Spleen (tissue), 11 donors: ENCODE measurements around the gene PADI6. TPM values are rescaled to one million over a fixed set of nuclear protein-coding genes. Genes with fewer than 3 reads are reported as not detected.

Source experiments
- DNase-seq: peaks from one replicate; pipeline ENCODE4 v3.0.0-alpha.2; 2020
- H3K27ac ChIP-seq, 8 donors: fragments of 200-600 bp; sonication (generic) in 7 of 8; 1 replicate in 4 of 8; 2 replicates in 4 of 8; pipeline versions ENCODE4 v1.5.0 to v1.8.0; 2016 to 2021; ENCODE audit warnings: inconsistent platforms in 4 of 8, mild to moderate bottlenecking in 4 of 8, moderate library complexity in 1 of 8
- H3K27me3 ChIP-seq, 7 donors: fragments of 200-600 bp; sonication (generic) in 6 of 7; replicated peaks in 1 of 7; 1 replicate in 4 of 7; 2 replicates in 3 of 7; pipeline versions ENCODE4 v1.5.0 to v1.8.0; 2016 to 2021; ENCODE audit warnings: inconsistent platforms in 3 of 7, mild to moderate bottlenecking in 1 of 7
- H3K36me3 ChIP-seq, 6 donors: fragments of 200-600 bp; sonication (generic) in 5 of 6; 1 replicate in 4 of 6; 2 replicates in 2 of 6; pipeline versions ENCODE4 v1.5.0 to v1.8.0; 2016 to 2021; ENCODE audit warnings: inconsistent platforms in 2 of 6
- H3K4me1 ChIP-seq, 6 donors: fragments of 200-600 bp; sonication (generic) in 5 of 6; 1 replicate in 3 of 6; 2 replicates in 3 of 6; pipeline versions ENCODE4 v1.5.0 to v1.8.0; 2016 to 2021; ENCODE audit warnings: inconsistent platforms in 3 of 6
- H3K4me3 ChIP-seq, 8 donors: fragments of 200-600 bp; sonication (generic) in 7 of 8; 1 replicate in 4 of 8; 2 replicates in 4 of 8; pipeline versions ENCODE4 v1.5.0 to v1.8.0; 2016 to 2021; ENCODE audit warnings: inconsistent platforms in 4 of 8, mild to moderate bottlenecking in 4 of 8, moderate library complexity in 2 of 8
- H3K9me3 ChIP-seq, 8 donors: fragments of 200-600 bp; sonication (generic) in 7 of 8; 1 replicate in 4 of 8; 2 replicates in 4 of 8; pipeline versions ENCODE4 v1.5.0 to v1.8.0; 2016 to 2021; ENCODE audit warnings: inconsistent platforms in 4 of 8
- POLR2A ChIP-seq, 3 donors: fragments of 450-650 bp; IDR thresholded peaks; one replicate each; pipeline ENCODE4 v1.5.1; 2017; ENCODE audit warnings: antibody characterized with exemption in 3 of 3, mild to moderate bottlenecking in 1 of 3
- POLR2AphosphoS5 ChIP-seq, 3 donors: sonication (generic); formaldehyde crosslinking; IDR thresholded peaks; one replicate each; pipeline ENCODE4 v1.5.1; 2017; ENCODE audit warnings: antibody characterized with exemption in 3 of 3
- WGBS, 5 donors: extraction: QIAGEN DNeasy Blood & Tissue Kit in 3 of 5; methylation state at CpG; one replicate each; pipeline versions ENCODE4 v1.1.5 to v1.1.7; 2013 to 2018; 5-methylcytosine and 5-hydroxymethylcytosine counted together
- intact Hi-C: fragments of 100-400 bp; cut with DNase I; formaldehyde crosslinking; loops from one replicate; pipeline ENCODE4 v1.15.0; 2023; ENCODE audit warnings: low total_unique reads
- polyA plus RNA-seq, 3 donors: library from polyadenylated mRNA; stranded (reverse); fragments of 200-250 nt; gene quantifications; one replicate each; pipeline ENCODE4 v1.2.1, GENCODE V29; 2013
- total RNA-seq, 7 donors: library from RNA; depleted of rRNA in 3 of 7; stranded (reverse); fragments of >200 nt in 3 of 7; fragmentation: NEBNext Ultra II Directional in 4 of 7; extraction: Animal tissue kit (Norgen Biotek cat#: 25700) in 4 of 7; gene quantifications; one replicate each; pipeline versions ENCODE4 v1.1.0 to v1.2.1, GENCODE V29; 2016 to 2021
- TF ChIP-seq, protein P1 (sequence below), 11 experiments: fragments of 200-600 bp in 7 of 11; fragments of 450-650 bp in 4 of 11; sonication (generic) in 4 of 11; IDR thresholded peaks in 8 of 11; conservative IDR thresholded peaks in 3 of 11; 1 replicate in 7 of 11; 2 replicates in 4 of 11; pipeline versions ENCODE4 v1.4.0 to v1.8.0; 2016 to 2021; ENCODE audit warnings: antibody characterized with exemption in 11 of 11, inconsistent platforms in 4 of 11, mild to moderate bottlenecking in 1 of 11
- donor health status: healthy with polysubstance abuse.
- donor health status: DM: no; HTN: no; CAD: no; lungs with moderate emphysema.
- donor health status: DM: no; HTN: no; CAD: no.
- donor health status: Bipolar disorder and iron deficiency.
- donor health status: healthy.
- donor health status: DM: no; HTN: no; CAD: no.
- donor health status: DM: yes; HTN: yes; CAD: no.

The PADI6 gene
- total and polyA plus RNA-seq, 10 donors, result 0.14 TPM; not detected in 9

DNA sequence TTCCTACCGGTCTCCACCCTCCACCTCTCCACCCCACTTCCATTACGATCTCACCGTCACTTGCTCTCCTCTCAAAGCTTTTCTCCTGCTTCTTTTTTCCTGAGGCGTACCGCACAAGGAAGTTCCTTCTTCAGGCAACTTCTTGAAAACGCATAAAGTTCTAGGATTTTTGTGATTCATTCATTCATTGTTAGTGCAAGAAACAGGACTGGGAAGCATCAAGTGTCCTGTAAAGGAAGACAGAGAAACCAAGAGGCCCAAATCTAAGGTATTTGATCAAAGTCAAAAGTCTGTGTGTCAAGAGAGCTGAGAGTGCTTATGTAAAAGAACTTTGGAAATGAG lies 68.8 kb downstream of the PADI6 start:
- Histone ChIP-seq H3K9me3 (no peaks in the 10 kb centered on the region), H3K27me3 (no peaks in the 10 kb centered on the region), H3K4me3 (no peak overlapping the region), H3K27ac (no peak overlapping the region), H3K4me1 (peaks cover 13 to 43% (median 29%) of the 10 kb centered on the region in 6 donors), H3K36me3 (peaks cover 0 to 6% (median 0%) of the 10 kb centered on the region in 6 donors)
- TF ChIP-seq, protein P1, sequence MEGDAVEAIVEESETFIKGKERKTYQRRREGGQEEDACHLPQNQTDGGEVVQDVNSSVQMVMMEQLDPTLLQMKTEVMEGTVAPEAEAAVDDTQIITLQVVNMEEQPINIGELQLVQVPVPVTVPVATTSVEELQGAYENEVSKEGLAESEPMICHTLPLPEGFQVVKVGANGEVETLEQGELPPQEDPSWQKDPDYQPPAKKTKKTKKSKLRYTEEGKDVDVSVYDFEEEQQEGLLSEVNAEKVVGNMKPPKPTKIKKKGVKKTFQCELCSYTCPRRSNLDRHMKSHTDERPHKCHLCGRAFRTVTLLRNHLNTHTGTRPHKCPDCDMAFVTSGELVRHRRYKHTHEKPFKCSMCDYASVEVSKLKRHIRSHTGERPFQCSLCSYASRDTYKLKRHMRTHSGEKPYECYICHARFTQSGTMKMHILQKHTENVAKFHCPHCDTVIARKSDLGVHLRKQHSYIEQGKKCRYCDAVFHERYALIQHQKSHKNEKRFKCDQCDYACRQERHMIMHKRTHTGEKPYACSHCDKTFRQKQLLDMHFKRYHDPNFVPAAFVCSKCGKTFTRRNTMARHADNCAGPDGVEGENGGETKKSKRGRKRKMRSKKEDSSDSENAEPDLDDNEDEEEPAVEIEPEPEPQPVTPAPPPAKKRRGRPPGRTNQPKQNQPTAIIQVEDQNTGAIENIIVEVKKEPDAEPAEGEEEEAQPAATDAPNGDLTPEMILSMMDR (IDR thresholded peaks at IDR 0.05 in 8 of 11, conservative IDR thresholded peaks at IDR 0.05 in 3 of 11), result no peak
- no peak for TF ChIP-seq POLR2AphosphoS5 (IDR thresholded peaks at IDR 0.05)
- DNase-seq, result no peak
- 45 to 75% (median 68%) methylated on average over 6 of the region's 6 CpGs for WGBS, 5 donors
- intact Hi-C loops, result no loop called here

GRCh38 chr1:17441265-17441992 lies 69.4 kb downstream of the PADI6 start:
- 32 to 51% (median 43%) methylated on average over 10 of the region's 10 CpGs for WGBS, 5 donors
- intact Hi-C loops, result no loop called here

GRCh38 chr1:17441993-17442357 lies 70.0 kb downstream of the PADI6 start:
- no peak for DNase-seq
- Histone ChIP-seq H3K27me3 (no peaks in the 10 kb centered on the region), H3K4me1 (peaks cover under 1 to 32% (median 18%) of the 10 kb centered on the region in 6 donors), H3K27ac (no peak overlapping the region), H3K36me3 (no peaks in the 10 kb centered on the region), H3K9me3 (no peaks in the 10 kb centered on the region), H3K4me3 (no peak overlapping the region)
- 82 to 93% (median 89%) methylated on average over 4 of the region's 4 CpGs for WGBS, 5 donors
- TF ChIP-seq, protein P1 (IDR thresholded peaks at IDR 0.05 in 8 of 11, conservative IDR thresholded peaks at IDR 0.05 in 3 of 11), result no peak
- no peak for TF ChIP-seq POLR2A (IDR thresholded peaks at IDR 0.05)
- TF ChIP-seq POLR2AphosphoS5 (IDR thresholded peaks at IDR 0.05), result no peak
- intact Hi-C loops, result no loop called here

More at GRCh38 chr1:17441265-17441992, 69.4 kb downstream of the PADI6 start:
- H3K27ac ChIP-seq, result no peak overlapping the region
- no peaks in the 10 kb centered on the region for H3K9me3 ChIP-seq
- no peaks in the 10 kb centered on the region for H3K36me3 ChIP-seq
- DNase-seq, result no peak
- H3K4me1 ChIP-seq, result peaks cover 6 to 37% (median 23%) of the 10 kb centered on the region in 6 donors
- H3K27me3 ChIP-seq, result no peaks in the 10 kb centered on the region
- no peak overlapping the region for H3K4me3 ChIP-seq
- no peak for TF ChIP-seq POLR2AphosphoS5 (IDR thresholded peaks at IDR 0.05)
- TF ChIP-seq POLR2A (IDR thresholded peaks at IDR 0.05), result no peak
- TF ChIP-seq, protein P1 (IDR thresholded peaks at IDR 0.05 in 8 of 11, conservative IDR thresholded peaks at IDR 0.05 in 3 of 11), result no peak

DNA sequence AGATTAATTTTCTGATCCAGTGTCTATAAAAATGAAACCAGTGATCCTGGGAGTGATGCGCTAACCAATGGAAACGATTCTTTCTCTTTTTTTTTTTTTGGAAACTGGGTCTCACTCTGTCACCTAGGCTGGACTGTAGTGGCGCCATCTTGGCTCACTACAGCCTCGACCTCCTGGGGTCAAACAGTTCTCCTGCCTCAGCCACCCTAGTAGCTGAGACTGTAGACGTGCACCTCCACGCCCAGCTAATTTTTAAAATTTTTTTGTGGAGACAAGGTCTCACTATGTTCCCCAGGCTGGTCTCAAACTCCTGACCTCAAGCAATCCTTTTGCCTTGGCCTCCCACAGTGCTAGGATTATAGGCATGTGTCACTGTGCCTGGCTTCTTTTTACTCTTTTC lies 70.8 kb downstream of the PADI6 start:
- no peak for DNase-seq
- no peaks in the 10 kb centered on the region for H3K36me3 ChIP-seq
- TF ChIP-seq POLR2AphosphoS5 (IDR thresholded peaks at IDR 0.05), result no peak
- TF ChIP-seq, protein P1 (IDR thresholded peaks at IDR 0.05 in 8 of 11, conservative IDR thresholded peaks at IDR 0.05 in 3 of 11), result no peak
- TF ChIP-seq POLR2A (IDR thresholded peaks at IDR 0.05), result no peak
- no peak overlapping the region for H3K4me3 ChIP-seq
- intact Hi-C loops, result no loop called here
- no peaks in the 10 kb centered on the region for H3K9me3 ChIP-seq
- WGBS, 5 donors, result 85 to 93% (median 89%) methylated on average over 6 of the region's 6 CpGs
- no peaks in the 10 kb centered on the region for H3K27me3 ChIP-seq
- no peak overlapping the region for H3K27ac ChIP-seq
- peaks cover 0 to 27% (median 14%) of the 10 kb centered on the region in 6 donors for H3K4me1 ChIP-seq
